Fibroblast of pulmonary artery (primary cell): ENCODE data around the gene LINGO1.

Source experiments
- DNase-seq: peaks from one replicate; pipeline ENCODE4 v3.0.0-alpha.2; 2010; ENCODE audit warnings: low read depth
- H3K4me3 ChIP-seq: replicated peaks from 2 replicates; pipeline ENCODE4 v1.5.1; 2011; ENCODE audit warnings: low read depth, mild to moderate bottlenecking, control low read depth, low read length, moderate library complexity
- CTCF ChIP-seq: IDR thresholded peaks from 2 replicates; pipeline ENCODE4 v1.5.1; 2011; ENCODE audit warnings: mild to moderate bottlenecking, control low read depth, low read length, inconsistent platforms; ENCODE audit errors: missing control alignments

The LINGO1 gene

GRCh38 chr15:77672135-77672534 is 39.4 kb upstream of the LINGO1 start:
- TF ChIP-seq CTCF: no peak
- H3K4me3 ChIP-seq: no peak overlapping the region
- no peak for DNase-seq

- no peak for TF ChIP-seq CTCF
- no peak overlapping the region for H3K4me3 ChIP-seq
- no peak for DNase-seq
Observed at GRCh38 chr15:77671362-77672056, 38.8 kb upstream of the LINGO1 start.

- no peak overlapping the region for H3K4me3 ChIP-seq
- no peak for DNase-seq
- TF ChIP-seq CTCF: no peak
Observed at GRCh38 chr15:77670558-77671361, 38.0 kb upstream of the LINGO1 start.

GRCh38 chr15:77669896-77670295 is 37.2 kb upstream of the LINGO1 start:
- H3K4me3 ChIP-seq: no peak overlapping the region
- no peak for DNase-seq
- TF ChIP-seq CTCF: no peak

- no peak for DNase-seq
- no peak for TF ChIP-seq CTCF
- no peak overlapping the region for H3K4me3 ChIP-seq
Observed at GRCh38 chr15:77667338-77668234, 34.9 kb upstream of the LINGO1 start.

- H3K4me3 ChIP-seq: no peak overlapping the region
- TF ChIP-seq CTCF: no peak
- no peak for DNase-seq
Observed at GRCh38 chr15:77666296-77666660, 33.6 kb upstream of the LINGO1 start.
